HEK293 (cell line): Measurements from ENCODE around the gene SLC13A3.

Experiments
- CTCF ChIA-PET: fragments of 350-600 bp; formaldehyde crosslinking; extraction: SDS; loops from one replicate; lab custom pipeline; 2021; ENCODE audit warnings: antibody characterized with exemption; lab: Yijun Ruan, JAX
- POLR2A ChIA-PET: fragments of 300-600 bp; formaldehyde crosslinking; extraction: SDS; loops from one replicate; lab custom pipeline; 2020; ENCODE audit warnings: antibody characterized with exemption, inconsistent platforms; lab: Yijun Ruan, JAX
- H3K27ac ChIP-seq: fragments of 200-500 bp; sonication (Bioruptor generic); 2 replicates; pipeline ENCODE4 v1.5.1; 2014; ENCODE audit warnings: low read depth, low read length, control low read depth, inconsistent platforms; ENCODE audit errors: extremely low read depth
- H3K36me3 ChIP-seq, 2 experiments: fragments of 200-500 bp in 1 of 2; sonication (Bioruptor generic) in 1 of 2; 1 replicate in 1 of 2; 2 replicates in 1 of 2; pipeline ENCODE4 v1.5.1; 2014 to 2017; ENCODE audit warnings: inconsistent platforms in 2 of 2, low read length in 2 of 2; ENCODE audit not compliant: control insufficient read depth in 2 of 2, insufficient read depth in 1 of 2
- H3K4me1 ChIP-seq: fragments of 200-500 bp; sonication (Bioruptor generic); 2 replicates; pipeline ENCODE4 v1.5.1; 2014; ENCODE audit warnings: mild to moderate bottlenecking, low read length, inconsistent platforms; ENCODE audit not compliant: control insufficient read depth, insufficient read depth
- H3K4me3 ChIP-seq: 2 replicates; pipeline ENCODE4 v1.5.1; 2011; ENCODE audit warnings: low read depth, mild to moderate bottlenecking, control low read depth, low read length, moderate library complexity
- H3K9me3 ChIP-seq: fragments of 200-500 bp; sonication (Bioruptor generic); 2 replicates; pipeline ENCODE4 v1.5.1; 2014; ENCODE audit warnings: low read depth, low read length, inconsistent platforms; ENCODE audit not compliant: control insufficient read depth, insufficient read depth
- KLF8 ChIP-seq: fragments of 450-650 bp; formaldehyde crosslinking; IDR thresholded peaks from 2 replicates; pipeline ENCODE4 v1.5.1; 2016; ENCODE audit warnings: missing biosample characterization, missing genetic modification characterization
- ZNF175 ChIP-seq: fragments of 450-650 bp; formaldehyde crosslinking; IDR thresholded peaks from 2 replicates; pipeline ENCODE4 v1.5.1; 2016; ENCODE audit warnings: missing biosample characterization, missing genetic modification characterization
- ZNF19 ChIP-seq: fragments of 450-650 bp; formaldehyde crosslinking; IDR thresholded peaks from 2 replicates; pipeline ENCODE4; 2016; ENCODE audit warnings: missing biosample characterization, missing genetic modification characterization, low read depth
- ZNF354C ChIP-seq: fragments of 450-650 bp; formaldehyde crosslinking; IDR thresholded peaks from 2 replicates; pipeline ENCODE4 v1.5.1; 2016; ENCODE audit warnings: missing biosample characterization, missing genetic modification characterization, low read depth, borderline replicate concordance
- ZNF423 ChIP-seq: fragments of 450-650 bp; formaldehyde crosslinking; IDR thresholded peaks from 2 replicates; pipeline ENCODE4 v1.5.1; 2016; ENCODE audit warnings: missing biosample characterization, missing genetic modification characterization
- ZNF426 ChIP-seq: fragments of 450-650 bp; formaldehyde crosslinking; IDR thresholded peaks from 2 replicates; pipeline ENCODE4 v1.5.1; 2017; ENCODE audit warnings: missing biosample characterization, missing genetic modification characterization, mild to moderate bottlenecking, inconsistent platforms, moderate library complexity
- ZNF433 ChIP-seq: fragments of 450-650 bp; formaldehyde crosslinking; IDR thresholded peaks from 2 replicates; pipeline ENCODE4 v1.5.1; 2016; ENCODE audit warnings: missing biosample characterization, missing genetic modification characterization, low read depth
- ZNF521 ChIP-seq: fragments of 450-650 bp; formaldehyde crosslinking; IDR thresholded peaks from 2 replicates; pipeline ENCODE4 v1.5.1; 2017; ENCODE audit warnings: missing biosample characterization, mild to moderate bottlenecking, missing genetic modification characterization
- ZNF549 ChIP-seq: fragments of 450-650 bp; IDR thresholded peaks from 2 replicates; pipeline ENCODE4 v1.5.1; 2018; ENCODE audit warnings: missing biosample characterization, missing genetic modification characterization, mild to moderate bottlenecking, inconsistent platforms, moderate library complexity
- ZNF664 ChIP-seq: fragments of 450-650 bp; formaldehyde crosslinking; IDR thresholded peaks from 2 replicates; pipeline ENCODE4 v1.5.1; 2016; ENCODE audit warnings: missing biosample characterization, missing genetic modification characterization
- ZNF701 ChIP-seq: fragments of 450-650 bp; formaldehyde crosslinking; IDR thresholded peaks from 2 replicates; pipeline ENCODE4 v1.5.1; 2016; ENCODE audit warnings: missing biosample characterization, missing genetic modification characterization
- ZNF776 ChIP-seq: fragments of 450-650 bp; formaldehyde crosslinking; IDR thresholded peaks from 2 replicates; pipeline ENCODE4 v1.5.0; 2017; ENCODE audit warnings: missing biosample characterization, missing genetic modification characterization, borderline replicate concordance
- ZNF777 ChIP-seq: fragments of 450-650 bp; formaldehyde crosslinking; IDR thresholded peaks from 2 replicates; pipeline ENCODE4 v1.5.1; 2017; ENCODE audit warnings: missing biosample characterization, missing genetic modification characterization, borderline replicate concordance
- TF ChIP-seq, protein P1 (sequence below): fragments of 450-650 bp; formaldehyde crosslinking; IDR thresholded peaks from 2 replicates; pipeline ENCODE4 v1.5.1; 2016; ENCODE audit warnings: missing biosample characterization, missing genetic modification characterization
- TF ChIP-seq, protein P2 (sequence below): fragments of 450-650 bp; formaldehyde crosslinking; IDR thresholded peaks from 2 replicates; pipeline ENCODE4 v1.5.1; 2017; ENCODE audit warnings: missing biosample characterization, missing genetic modification characterization
- TF ChIP-seq, protein P3 (sequence below): fragments of 450-650 bp; formaldehyde crosslinking; IDR thresholded peaks from 2 replicates; pipeline ENCODE4 v1.5.1; 2016; ENCODE audit warnings: missing biosample characterization, missing genetic modification characterization
- TF ChIP-seq, protein P4 (sequence below): fragments of 450-650 bp; formaldehyde crosslinking; IDR thresholded peaks from 2 replicates; pipeline ENCODE4 v1.5.1; 2016; ENCODE audit warnings: missing biosample characterization, missing genetic modification characterization
- TF ChIP-seq, protein P5 (sequence below): fragments of 450-650 bp; formaldehyde crosslinking; conservative IDR thresholded peaks from 2 replicates; pipeline ENCODE4 v1.5.1; 2016; ENCODE audit warnings: low read depth, missing biosample characterization, missing genetic modification characterization
- TF ChIP-seq, protein P6 (sequence below): fragments of 450-650 bp; formaldehyde crosslinking; IDR thresholded peaks from 2 replicates; pipeline ENCODE4 v1.5.1; 2016; ENCODE audit warnings: missing biosample characterization, missing genetic modification characterization
- TF ChIP-seq, protein P7 (sequence below): fragments of 450-650 bp; formaldehyde crosslinking; IDR thresholded peaks from 2 replicates; pipeline ENCODE4 v1.5.1; 2016; ENCODE audit warnings: missing biosample characterization, missing genetic modification characterization

The SLC13A3 gene

DNA sequence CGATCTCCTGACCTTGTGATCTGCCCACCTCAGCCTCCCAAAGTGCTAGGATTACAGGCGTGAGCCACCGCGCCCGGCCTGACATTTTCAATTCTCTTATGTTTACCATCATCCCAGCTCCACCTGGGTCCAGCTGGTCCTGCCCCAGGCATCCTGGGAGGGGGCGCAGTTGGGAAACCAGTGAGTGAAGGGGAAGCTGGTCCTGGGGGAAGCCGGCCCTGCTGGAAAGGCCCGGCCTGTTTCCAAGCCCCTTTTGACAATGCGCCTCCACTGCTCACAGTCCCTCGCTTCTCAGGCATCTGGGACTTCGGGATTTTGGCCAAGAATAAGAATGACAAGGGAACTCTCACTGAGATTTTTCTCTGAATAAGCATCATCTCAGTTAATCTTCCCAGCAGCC lies 14.2 kb downstream of the SLC13A3 start:
- Histone ChIP-seq H3K9me3 (no peaks in the 10 kb centered on the region), H3K27ac (no peak overlapping the region), H3K36me3 (no peaks in the 10 kb centered on the region), H3K4me3 (no peak overlapping the region), H3K4me1 (no peaks in the 10 kb centered on the region)
- TF ChIP-seq ZNF175 (no peak), ZNF777 (tag by site-specific recombination) (no peak), ZNF19 (tag by site-specific recombination) (no peak), ZNF549 (tag by site-specific recombination) (no peak), KLF8 (tag by site-specific recombination) (no peak), ZNF776 (no peak), ZNF664 (no peak), ZNF426 (tag by site-specific recombination) (no peak), ZNF701 (tag by site-specific recombination) (no peak), ZNF423 (tag by site-specific recombination) (no peak), ZNF521 (tag by site-specific recombination) (no peak), ZNF433 (tag by site-specific recombination) (no peak), ZNF354C (no peak)
- TF ChIP-seq, protein P1, sequence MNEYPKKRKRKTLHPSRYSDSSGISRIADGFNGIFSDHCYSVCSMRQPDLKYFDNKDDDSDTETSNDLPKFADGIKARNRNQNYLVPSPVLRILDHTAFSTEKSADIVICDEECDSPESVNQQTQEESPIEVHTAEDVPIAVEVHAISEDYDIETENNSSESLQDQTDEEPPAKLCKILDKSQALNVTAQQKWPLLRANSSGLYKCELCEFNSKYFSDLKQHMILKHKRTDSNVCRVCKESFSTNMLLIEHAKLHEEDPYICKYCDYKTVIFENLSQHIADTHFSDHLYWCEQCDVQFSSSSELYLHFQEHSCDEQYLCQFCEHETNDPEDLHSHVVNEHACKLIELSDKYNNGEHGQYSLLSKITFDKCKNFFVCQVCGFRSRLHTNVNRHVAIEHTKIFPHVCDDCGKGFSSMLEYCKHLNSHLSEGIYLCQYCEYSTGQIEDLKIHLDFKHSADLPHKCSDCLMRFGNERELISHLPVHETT (tag by site-specific recombination), result no peak
- TF ChIP-seq, protein P2, sequence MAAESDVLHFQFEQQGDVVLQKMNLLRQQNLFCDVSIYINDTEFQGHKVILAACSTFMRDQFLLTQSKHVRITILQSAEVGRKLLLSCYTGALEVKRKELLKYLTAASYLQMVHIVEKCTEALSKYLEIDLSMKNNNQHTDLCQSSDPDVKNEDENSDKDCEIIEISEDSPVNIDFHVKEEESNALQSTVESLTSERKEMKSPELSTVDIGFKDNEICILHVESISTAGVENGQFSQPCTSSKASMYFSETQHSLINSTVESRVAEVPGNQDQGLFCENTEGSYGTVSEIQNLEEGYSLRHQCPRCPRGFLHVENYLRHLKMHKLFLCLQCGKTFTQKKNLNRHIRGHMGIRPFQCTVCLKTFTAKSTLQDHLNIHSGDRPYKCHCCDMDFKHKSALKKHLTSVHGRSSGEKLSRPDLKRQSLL (tag by site-specific recombination), result no peak
- TF ChIP-seq, protein P3, sequence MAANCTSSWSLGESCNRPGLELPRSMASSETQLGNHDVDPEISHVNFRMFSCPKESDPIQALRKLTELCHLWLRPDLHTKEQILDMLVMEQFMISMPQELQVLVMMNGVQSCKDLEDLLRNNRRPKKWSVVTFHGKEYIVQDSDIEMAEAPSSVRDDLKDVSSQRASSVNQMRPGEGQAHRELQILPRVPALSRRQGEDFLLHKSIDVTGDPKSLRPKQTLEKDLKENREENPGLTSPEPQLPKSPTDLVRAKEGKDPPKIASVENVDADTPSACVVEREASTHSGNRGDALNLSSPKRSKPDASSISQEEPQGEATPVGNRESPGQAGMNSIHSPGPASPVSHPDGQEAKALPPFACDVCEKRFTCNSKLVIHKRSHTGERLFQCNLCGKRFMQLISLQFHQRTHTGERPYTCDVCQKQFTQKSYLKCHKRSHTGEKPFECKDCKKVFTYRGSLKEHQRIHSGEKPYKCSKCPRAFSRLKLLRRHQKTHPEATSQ (tag by site-specific recombination), result no peak
- TF ChIP-seq, protein P4, sequence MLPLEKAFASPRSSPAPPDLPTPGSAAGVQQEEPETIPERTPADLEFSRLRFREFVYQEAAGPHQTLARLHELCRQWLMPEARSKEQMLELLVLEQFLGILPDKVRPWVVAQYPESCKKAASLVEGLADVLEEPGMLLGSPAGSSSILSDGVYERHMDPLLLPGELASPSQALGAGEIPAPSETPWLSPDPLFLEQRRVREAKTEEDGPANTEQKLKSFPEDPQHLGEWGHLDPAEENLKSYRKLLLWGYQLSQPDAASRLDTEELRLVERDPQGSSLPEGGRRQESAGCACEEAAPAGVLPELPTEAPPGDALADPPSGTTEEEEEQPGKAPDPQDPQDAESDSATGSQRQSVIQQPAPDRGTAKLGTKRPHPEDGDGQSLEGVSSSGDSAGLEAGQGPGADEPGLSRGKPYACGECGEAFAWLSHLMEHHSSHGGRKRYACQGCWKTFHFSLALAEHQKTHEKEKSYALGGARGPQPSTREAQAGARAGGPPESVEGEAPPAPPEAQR (tag by site-specific recombination), result no peak
- TF ChIP-seq, protein P5, sequence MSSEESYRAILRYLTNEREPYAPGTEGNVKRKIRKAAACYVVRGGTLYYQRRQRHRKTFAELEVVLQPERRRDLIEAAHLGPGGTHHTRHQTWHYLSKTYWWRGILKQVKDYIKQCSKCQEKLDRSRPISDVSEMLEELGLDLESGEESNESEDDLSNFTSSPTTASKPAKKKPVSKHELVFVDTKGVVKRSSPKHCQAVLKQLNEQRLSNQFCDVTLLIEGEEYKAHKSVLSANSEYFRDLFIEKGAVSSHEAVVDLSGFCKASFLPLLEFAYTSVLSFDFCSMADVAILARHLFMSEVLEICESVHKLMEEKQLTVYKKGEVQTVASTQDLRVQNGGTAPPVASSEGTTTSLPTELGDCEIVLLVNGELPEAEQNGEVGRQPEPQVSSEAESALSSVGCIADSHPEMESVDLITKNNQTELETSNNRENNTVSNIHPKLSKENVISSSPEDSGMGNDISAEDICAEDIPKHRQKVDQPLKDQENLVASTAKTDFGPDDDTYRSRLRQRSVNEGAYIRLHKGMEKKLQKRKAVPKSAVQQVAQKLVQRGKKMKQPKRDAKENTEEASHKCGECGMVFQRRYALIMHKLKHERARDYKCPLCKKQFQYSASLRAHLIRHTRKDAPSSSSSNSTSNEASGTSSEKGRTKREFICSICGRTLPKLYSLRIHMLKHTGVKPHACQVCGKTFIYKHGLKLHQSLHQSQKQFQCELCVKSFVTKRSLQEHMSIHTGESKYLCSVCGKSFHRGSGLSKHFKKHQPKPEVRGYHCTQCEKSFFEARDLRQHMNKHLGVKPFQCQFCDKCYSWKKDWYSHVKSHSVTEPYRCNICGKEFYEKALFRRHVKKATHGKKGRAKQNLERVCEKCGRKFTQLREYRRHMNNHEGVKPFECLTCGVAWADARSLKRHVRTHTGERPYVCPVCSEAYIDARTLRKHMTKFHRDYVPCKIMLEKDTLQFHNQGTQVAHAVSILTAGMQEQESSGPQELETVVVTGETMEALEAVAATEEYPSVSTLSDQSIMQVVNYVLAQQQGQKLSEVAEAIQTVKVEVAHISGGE (tag by site-specific recombination), result no peak
- TF ChIP-seq, protein P6, sequence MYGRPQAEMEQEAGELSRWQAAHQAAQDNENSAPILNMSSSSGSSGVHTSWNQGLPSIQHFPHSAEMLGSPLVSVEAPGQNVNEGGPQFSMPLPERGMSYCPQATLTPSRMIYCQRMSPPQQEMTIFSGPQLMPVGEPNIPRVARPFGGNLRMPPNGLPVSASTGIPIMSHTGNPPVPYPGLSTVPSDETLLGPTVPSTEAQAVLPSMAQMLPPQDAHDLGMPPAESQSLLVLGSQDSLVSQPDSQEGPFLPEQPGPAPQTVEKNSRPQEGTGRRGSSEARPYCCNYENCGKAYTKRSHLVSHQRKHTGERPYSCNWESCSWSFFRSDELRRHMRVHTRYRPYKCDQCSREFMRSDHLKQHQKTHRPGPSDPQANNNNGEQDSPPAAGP (tag by site-specific recombination), result no peak
- TF ChIP-seq, protein P7, sequence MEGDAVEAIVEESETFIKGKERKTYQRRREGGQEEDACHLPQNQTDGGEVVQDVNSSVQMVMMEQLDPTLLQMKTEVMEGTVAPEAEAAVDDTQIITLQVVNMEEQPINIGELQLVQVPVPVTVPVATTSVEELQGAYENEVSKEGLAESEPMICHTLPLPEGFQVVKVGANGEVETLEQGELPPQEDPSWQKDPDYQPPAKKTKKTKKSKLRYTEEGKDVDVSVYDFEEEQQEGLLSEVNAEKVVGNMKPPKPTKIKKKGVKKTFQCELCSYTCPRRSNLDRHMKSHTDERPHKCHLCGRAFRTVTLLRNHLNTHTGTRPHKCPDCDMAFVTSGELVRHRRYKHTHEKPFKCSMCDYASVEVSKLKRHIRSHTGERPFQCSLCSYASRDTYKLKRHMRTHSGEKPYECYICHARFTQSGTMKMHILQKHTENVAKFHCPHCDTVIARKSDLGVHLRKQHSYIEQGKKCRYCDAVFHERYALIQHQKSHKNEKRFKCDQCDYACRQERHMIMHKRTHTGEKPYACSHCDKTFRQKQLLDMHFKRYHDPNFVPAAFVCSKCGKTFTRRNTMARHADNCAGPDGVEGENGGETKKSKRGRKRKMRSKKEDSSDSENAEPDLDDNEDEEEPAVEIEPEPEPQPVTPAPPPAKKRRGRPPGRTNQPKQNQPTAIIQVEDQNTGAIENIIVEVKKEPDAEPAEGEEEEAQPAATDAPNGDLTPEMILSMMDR (tag by site-specific recombination), result no peak
- POLR2A ChIA-PET, result no interaction called here
- CTCF ChIA-PET, result no interaction called here
